Measurements from ENCODE around the gene NCSTN.
"Not testable (repeated sequence)": the region's sequence is repeated elsewhere in the genome, so short reads cannot be mapped to it uniquely, and the experiment has no call there.

The NCSTN gene

DNA sequence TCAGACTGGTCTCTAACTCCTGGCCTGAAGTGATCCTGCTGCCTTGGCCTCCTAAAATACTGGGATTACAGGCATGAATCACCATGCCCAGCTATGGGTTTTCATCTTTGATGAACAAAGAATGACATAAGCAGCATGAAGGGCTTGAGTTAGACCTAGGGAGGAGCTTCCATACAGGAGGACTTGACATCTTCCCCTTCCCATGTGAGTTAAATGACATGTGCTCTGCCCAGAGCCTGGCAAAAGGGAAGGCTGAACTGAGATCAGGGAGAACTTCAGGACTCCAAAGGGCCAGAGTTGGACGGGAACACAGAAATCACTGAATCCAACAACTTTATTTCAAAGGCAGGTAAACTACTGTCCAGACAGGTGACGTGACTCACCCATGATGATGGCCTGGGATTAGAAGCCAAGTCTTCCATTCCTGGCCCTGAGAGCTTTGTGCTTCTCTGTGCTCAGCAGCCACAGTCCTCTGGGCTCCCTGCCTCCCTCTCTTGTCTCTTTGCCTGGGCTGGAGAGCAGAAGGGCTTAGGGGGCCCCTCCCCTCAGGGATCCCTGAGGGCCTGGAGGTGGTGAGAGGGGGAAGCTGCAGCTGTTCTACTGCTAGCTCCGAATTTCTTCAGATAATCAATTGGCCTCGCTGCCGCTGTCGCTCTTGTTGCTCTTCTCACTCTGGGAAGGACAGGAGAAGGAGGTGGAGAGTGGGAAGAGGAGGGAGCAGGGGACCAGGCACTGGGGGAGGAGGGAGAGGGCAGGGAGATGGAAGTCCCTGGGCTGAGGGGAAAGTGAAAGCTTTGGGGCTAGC, 31.3 kb downstream of the NCSTN start:
- no peak for DNase-seq

DNA sequence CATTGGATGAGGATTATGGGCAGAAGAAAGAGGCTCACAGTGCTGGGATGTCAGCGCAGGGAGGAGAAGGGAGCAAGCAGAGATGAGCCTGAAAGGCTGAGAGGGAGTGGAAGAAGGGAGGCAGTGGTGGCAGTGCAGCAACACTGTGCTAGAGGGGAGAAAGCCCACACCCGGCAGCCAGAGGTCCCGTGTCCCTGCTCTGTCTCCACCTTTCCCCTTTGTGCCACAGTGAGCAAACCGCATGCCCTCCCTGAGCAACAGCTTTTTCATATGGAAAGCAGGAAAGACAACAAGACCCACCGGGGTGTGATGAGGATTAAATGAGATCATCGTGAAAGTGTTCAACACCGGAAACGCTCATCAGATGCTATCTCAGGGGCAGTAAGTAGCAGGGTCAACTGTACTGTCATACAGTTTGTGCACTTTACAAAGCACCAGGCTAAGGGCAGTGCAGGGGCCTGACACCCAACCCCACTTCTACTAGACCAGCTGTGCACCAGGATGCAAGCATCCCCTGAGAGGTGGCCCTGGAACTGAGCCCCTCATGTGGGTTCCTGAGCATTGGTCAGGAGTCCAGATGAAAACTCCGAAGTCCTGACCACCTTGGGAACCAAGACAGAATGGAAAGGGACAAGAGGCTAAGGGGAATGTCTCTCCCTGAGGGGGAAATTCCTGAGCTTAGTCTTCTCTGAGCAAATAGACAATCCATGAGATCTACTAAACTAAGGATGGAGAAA, 32.8 kb downstream of the NCSTN start:
- no peak for DNase-seq

DNA sequence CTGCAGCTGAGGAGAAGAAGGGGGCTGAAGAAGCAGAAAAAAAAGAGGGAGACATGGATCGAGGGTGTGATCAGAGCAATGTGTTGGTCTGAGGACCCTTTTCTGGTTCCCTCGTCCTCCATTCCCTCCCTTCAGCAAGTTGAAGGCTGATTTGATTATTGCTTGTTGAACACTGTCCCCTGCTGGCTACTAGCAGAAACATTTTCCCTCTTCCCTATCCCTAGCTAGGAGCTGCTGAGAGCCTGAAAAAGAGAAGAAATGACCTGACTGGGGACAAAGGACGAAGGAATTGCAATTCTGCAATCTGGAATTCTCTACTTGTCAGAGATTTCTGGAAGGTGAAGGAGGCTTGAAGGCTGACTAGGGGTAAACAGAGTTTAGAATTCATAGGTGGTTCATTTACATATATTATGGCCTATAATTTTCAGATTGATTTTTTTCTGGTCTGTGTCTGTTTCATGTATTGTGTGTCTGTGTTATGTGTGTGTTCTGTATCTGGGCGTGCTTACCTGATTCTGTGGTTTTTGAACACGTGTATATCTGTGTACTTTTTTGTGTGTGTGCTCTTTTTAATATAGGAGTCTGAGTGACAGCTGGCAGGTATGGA, 33.4 kb downstream of the NCSTN start:
- no peak for DNase-seq

GRCh38 chr1:160377585-160378206, 34.5 kb downstream of the NCSTN start:
- no peak for DNase-seq

DNA sequence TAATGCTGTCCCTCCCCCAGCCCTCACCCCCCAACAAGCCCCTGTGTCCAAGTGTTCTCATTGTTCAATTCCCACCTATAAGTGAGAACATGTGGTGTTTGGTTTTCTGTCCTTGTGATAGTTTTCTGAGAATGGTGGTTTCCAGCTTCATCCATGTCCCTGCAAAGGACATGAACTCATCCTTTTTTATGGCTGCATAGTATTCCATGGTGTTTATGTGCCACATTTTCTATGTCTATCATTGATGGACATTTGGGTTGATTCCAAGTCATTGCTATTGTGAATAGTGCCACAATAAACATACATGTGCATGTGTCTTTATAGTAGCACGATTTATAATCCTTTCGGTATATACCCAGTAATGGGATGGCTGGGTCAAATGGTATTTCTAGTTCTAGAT, 41.6 kb downstream of the NCSTN start:
- DNase-seq, result not testable (repeated sequence)

DNA sequence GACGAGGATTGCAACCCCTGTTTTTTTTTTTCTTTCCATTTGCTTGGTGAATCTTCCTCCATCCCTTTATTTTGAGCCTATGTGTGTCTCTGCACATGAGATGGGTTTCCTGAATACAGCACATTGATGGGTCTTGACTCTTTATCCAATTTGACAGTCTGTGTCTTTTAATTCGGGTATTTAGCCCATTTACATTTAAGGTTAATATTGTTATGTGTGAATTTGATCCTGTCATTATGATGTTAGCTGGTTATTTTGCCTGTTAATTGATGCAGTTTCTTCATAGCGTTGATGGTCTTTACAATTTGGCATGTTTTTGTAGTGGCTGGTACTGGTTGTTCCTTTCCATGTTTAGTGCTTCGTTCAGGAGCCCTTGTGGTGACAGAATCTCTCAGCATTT, 45.2 kb downstream of the NCSTN start:
- not testable (repeated sequence) for DNase-seq

- no peak for DNase-seq
Observed at GRCh38 chr1:160394673-160395072, 51.5 kb downstream of the NCSTN start.

DNA sequence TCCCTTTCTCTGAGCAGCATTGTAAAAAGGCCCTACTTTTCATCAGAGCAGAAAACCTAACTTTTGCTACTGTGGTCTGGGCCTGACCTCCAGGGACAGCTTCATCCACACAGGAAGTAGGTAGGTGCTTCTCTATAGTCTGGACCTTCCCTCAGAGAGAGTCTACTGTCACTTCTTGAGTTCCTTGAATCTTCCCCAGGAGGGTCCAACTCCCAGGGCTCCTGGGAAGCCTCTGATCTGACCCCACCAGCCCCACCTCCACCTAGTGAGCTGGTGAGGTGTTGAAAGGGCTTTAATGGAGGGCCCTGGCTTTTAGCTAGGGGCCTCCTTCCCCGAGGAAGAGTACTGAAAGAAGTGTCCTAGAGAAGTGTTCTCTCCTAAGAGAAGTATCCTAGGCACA, 54.5 kb downstream of the NCSTN start:
- no peak for DNase-seq

GRCh38 chr1:160398823-160399222, 55.6 kb downstream of the NCSTN start:
- no peak for DNase-seq

DNA sequence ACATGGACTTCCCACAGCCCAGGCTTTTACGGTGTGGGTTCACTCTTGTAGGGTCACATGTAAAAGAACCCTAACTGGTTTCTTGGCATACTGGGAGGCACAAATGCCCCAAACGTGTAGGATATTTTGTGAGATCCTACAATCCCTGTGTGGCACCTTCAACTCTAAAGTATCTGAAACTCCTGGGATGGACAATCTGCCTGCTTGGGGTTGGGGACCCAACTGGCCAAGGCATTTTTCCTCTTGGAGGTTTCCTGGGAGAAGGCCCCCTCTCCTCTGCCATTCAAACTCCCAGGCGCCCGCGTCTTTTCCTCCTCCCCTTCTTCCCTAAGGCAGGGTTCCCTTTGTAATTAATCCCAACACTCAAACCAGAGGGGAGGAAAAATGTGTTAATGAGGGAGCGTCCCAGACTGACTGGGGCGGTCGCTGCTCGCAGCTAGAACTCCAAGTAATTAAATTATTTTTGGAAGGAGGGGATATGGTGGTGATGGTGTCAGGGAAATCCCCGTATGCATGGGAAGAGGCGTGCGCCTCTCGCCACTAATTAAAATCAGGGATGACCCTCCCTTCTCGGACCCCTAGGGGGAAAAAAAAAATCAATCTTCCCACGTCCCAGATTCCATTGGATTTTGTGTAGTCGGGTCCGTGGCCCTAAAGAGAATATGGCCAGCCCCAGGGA, 56.5 kb downstream of the NCSTN start:
- no peak for DNase-seq

GRCh38 chr1:160400223-160400645, 57.1 kb downstream of the NCSTN start, which contains the start of gene VANGL2:
VANGL2 (plus strand) TSS chr1:160400564; CDS start chr1:160415838, 15,274 bp downstream.
- DNase-seq, result no peak

GRCh38 chr1:160400646-160401486, 57.7 kb downstream of the NCSTN start:
- no peak for DNase-seq

DNA sequence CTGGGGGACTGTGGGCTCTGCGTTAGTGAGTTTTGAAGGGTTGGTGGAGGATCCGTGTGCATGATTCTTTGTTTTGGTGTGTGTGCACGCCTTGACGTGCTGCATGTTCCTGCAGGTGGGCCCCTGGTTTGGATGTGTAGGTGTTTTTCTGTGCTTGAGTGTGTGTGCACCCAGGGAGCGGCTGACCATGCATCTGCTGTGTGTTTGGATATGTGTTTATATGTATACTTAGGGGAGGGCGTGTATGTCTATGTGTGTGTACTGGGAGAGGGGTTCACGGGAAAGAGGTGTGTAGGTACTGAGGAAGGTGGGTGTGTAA, 58.3 kb downstream of the NCSTN start:
- DNase-seq, result no peak

DNA sequence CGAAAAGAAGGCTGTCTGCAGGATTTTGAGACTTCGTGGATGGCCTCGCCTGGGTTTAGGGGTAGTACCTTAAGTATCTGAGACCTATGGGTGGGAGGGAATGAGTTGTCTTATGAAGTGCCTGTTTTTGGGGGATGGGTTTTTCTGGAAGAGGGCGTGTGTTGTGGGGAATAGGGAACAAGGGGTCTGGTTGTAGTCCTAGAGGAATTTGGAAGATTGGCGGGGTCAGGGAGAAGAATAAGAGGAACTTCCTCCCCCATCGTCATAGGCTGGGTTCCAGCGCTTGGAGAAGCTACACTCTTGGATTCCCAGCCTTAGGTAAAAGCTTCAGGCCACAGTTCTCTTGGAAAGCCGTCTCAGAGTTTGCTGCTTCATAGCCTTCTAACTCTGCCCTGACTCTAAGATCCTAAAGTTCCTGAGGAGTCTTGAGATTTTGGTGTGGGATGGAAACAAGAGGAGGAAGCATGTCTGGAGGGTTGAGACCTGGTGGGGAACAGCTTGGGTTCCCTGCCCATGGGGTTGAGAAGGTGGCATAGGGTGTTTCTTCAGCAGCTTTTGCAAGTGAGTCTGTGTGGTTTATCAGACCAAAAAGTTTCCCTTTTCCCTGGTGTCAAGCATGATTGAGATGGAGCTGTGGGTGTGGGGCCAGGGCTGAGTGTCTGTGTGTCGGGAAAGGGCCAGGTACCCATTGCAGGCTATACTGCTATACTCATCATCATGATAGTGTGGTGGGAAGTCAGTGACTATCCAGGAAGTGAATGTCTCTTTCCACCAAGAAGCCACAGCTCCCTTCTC, 59.0 kb downstream of the NCSTN start:
- no peak for DNase-seq

DNA sequence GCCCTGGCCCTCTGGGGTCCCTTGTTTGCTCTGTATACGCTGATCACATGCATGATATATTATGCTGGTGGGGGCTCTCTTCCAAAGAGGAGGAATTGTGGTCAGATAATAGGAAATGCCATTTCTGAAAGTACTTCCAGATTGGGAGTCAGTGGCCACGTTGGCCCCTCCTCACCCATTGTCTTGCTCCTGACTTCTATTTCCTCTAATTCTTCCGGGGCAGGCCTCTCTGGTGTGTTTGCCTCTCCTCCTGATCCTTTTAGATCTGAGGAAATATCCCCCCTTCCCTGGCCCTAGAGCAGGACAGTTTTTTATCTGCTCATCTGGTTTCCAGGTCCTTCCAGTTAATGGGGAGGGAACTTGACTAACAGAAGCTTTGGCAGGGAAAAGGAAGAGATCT, 60.1 kb downstream of the NCSTN start:
- DNase-seq, result no peak

- DNase-seq, result no peak
Observed at GRCh38 chr1:160404094-160404493, 60.9 kb downstream of the NCSTN start.

DNA sequence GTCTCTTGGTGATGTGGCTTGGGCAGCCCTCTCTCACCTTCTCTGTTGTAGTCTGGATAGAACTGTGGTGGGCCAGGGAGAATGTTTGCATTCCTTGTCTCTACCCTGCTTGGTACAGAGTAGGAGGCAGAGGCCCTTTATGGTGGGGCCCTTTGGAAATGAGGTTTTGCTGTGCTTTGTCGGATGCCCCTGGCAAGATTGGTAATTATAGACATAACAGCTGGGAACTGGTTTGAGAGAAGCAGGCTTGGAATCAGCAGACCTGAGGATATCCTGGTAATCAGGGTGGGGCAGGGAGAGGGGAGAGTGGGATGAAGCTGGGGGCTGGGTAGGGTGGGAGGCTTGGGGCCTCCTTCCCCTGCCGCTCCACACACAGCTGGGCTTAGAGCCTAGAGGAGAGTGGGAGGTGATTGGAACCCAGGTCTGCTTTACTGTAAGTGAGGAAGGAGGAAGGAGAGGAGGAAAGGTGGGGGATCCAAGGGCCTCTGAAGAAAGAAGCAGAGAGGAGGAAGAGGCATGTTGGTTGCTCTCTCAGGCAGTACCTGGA, 62.2 kb downstream of the NCSTN start:
- DNase-seq, result no peak

DNA sequence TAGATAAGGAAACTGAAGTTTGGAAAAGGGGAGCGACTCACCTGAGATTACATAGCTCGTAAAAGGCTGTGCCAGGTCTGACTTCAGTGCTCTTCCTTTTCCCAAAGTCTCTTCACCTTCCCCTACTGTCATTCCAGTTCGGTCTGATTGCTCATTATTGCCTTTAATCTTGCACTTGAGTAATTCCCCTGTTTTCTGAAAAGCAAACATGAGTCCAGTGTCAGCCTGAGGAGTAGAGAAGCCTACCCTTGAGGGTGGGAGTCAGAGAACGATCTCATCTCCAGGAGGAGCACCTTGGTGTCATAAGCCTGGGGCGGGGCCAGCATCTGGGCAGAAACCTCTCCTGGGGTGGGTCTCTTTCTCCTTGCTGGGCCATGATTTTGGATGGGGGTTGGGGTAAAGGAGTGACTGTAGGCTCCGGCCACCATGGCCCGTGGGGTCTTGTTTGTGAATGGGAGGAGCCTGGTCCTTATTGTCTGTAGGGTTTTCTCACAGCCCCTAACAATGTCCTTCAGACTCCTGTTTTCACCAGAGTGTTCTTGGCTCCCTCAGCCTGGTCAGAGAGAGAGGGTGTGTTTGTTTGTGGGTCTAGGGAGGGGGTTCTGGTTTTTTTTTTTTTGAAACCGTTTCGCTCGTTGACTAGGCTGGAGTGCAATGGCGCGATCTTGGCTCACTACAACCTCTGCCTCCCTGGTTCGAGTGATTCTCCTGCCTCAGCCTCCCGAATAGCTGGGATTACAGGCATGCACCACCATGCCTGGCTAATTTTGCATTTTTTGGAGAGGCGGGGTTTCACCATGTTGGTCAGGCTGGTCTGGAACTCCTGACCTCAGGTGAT, 63.2 kb downstream of the NCSTN start:
- no peak for DNase-seq

Data from cortex of kidney (tissue), 1 donor.